Embryonic facial prominence (tissue), 1 donor: ENCODE results near the gene LTBR.
A peak's percentile ranks its signal among the peaks of the same experiment; 100 is the strongest.

ENCODE experiments used
- DNase-seq: peaks from one replicate; pipeline ENCODE4 v3.0.0-alpha.2; 2016; ENCODE audit errors: extremely low spot score

The LTBR gene

DNA sequence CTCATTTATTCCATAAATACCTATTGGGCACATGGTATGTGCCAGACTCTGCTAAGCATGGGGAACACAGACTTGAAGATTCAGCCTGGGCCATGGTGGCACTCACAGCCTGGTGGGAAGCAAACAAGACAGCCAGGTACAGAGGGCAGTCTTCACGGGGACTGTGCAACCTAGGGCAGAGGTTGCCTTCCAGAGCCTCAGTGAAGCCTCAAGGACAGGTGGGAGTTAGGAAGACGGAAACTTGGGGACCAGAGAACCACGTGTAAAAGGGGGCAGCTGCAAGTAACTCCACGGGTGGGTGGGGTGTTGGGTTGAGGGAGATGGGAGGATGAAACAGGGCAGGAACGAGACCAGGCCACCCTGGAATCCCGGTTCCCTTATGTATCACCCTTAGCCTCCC lies 980 bp upstream of the LTBR start:
- no peak for DNase-seq

DNA sequence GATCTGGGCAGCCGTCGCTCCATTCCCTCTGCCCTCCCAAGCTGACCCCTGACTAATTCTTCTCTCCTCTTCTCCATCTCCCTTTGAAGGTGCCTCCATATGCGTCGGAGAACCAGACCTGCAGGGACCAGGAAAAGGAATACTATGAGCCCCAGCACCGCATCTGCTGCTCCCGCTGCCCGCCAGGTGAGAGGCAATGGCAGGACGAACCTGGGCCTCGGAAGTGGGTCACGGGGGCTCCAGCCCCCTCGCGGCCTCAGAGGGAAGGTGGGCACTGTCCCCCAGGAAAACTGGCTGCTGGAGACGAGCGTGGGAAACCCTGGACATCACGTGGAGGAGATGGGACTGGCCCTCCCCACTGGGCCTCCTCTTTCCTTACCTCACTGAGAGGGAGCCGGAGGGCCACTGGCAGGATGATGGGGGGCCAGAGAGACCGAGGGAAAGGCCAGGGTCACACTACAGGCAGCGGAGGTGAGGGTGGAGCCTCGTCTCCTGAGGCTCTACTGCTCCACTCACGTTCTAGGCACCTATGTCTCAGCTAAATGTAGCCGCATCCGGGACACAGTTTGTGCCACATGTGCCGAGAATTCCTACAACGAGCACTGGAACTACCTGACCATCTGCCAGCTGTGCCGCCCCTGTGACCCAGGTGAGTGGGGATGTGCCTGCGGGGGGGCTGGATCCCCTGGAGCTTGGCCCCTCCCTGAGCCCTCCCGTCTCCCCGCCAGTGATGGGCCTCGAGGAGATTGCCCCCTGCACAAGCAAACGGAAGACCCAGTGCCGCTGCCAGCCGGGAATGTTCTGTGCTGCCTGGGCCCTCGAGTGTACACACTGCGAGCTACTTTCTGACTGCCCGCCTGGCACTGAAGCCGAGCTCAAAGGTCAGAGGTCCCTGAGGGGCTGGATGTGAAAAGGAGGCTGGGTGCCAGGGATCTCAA lies 806 bp downstream of the LTBR start:
- no peak for DNase-seq

DNA sequence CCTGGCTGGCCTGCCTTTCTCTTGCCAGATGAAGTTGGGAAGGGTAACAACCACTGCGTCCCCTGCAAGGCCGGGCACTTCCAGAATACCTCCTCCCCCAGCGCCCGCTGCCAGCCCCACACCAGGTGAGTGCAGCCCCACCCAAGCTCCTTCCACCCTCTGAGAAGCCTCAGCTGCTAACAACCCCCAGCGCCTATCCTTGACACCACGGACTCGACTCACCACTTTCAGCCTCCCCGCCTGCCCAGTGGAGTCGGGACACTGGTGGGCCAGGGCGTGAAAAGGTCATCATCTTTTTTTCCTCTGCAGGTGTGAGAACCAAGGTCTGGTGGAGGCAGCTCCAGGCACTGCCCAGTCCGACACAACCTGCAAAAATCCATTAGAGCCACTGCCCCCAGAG lies 2.1 kb downstream of the LTBR start:
- DNase-seq, result no peak

DNA sequence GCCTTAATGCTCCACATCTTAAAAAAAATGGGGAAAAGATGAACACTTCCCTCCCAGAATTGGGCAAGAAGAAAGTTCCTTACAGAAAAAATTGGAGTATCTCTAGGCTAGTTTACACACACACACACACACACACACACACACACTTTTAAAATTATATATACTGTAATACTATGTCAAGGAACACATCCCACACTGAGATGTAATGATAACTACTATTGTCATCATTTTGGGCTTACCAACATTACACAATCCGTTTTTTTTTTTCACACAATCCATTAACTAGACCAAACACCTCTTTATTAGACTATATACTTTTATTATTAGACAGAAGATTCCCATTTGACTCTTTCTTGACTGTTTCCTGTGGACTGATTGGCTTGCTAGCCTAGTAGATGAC lies 2.5 kb downstream of the LTBR start:
- DNase-seq, result no peak

DNA sequence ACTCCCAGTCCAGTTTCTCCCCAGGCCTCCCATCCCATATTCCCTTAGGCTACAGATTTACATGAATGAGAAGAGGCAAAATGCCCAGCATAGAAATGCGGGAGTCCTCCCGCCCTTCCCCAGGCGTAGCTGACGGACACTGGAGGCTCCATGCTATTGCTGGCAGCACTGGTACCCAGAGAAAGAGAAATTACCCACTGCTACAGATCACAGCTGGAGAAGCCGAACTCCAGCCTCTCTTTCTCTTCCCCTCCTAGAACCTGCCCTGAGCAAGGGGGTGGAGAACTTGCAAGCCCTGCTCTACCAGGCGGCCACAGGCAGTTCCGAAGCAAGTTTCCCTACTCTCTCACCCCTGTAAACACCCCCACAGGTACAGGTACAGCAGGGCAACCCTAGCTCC lies 3.6 kb downstream of the LTBR start:
- DNase-seq, result no peak

DNA sequence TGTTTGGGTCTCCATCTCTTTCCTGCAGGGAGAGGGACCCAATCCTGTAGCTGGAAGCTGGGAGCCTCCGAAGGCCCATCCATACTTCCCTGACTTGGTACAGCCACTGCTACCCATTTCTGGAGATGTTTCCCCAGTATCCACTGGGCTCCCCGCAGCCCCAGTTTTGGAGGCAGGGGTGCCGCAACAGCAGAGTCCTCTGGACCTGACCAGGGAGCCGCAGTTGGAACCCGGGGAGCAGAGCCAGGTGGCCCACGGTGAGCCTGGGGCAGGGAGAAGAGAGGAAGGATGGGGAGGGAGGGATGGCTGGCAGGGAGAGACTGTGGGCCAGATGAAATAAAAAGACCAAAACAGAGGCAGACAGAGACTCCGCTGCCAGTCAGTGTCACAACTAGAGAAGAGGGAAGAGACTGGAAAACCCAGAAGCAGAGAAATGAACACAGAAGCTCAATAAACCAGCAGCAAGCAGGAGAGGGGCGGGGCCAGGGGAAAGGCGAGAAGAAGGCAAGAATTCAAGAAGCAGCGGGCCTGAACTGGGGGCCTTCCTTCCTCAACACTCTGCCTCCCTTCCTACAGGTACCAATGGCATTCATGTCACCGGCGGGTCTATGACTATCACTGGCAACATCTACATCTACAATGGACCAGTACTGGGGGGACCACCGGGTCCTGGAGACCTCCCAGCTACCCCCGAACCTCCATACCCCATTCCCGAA lies 6.3 kb downstream of the LTBR start:
- DNase-seq, result no peak

DNA sequence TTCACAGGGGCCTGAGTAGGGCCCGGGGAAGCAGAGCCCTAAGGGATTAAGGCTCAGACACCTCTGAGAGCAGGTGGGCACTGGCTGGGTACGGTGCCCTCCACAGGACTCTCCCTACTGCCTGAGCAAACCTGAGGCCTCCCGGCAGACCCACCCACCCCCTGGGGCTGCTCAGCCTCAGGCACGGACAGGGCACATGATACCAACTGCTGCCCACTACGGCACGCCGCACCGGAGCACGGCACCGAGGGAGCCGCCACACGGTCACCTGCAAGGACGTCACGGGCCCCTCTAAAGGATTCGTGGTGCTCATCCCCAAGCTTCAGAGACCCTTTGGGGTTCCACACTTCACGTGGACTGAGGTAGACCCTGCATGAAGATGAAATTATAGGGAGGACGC lies 7.1 kb downstream of the LTBR start:
- no peak for DNase-seq

DNA sequence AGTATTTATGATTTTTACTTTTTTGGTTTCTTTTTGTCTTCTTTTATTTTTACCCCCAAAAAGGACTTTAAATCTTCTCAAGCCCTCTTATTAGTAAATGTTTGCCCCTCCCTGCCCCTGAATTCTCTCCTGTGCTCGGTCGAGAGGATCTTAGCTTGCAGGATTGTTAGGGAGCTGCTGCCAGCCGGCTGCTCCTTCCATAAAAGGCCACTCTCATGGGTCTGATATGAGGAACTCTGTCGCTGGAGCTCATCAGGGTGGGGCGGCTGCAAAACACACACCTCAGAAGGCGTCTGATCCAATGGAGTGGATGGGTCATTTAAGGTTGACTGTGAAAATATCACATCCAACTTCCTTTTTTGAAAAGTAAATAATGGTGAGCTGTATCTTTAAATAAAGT lies 8.5 kb downstream of the LTBR start:
- no peak for DNase-seq

DNA sequence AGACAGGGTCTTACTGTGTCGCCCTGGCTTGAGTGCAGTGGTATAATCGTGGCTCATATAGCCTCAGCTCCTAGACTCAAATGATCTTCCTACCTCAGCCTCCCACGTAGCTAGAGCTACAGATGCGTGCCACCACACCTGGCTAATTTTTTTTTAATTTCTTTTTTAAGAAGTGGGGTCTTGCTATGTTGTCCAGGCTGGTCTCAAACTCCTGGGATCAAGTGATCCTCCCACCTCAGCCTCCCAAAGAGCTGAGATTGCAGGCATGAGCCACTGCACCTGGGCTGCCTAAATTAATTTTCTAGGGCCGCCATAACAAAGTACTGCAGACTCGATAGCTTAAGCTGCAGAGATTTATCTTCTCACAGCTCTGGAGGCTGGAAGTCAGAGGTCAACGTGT lies 9.1 kb downstream of the LTBR start:
- no peak for DNase-seq

DNA sequence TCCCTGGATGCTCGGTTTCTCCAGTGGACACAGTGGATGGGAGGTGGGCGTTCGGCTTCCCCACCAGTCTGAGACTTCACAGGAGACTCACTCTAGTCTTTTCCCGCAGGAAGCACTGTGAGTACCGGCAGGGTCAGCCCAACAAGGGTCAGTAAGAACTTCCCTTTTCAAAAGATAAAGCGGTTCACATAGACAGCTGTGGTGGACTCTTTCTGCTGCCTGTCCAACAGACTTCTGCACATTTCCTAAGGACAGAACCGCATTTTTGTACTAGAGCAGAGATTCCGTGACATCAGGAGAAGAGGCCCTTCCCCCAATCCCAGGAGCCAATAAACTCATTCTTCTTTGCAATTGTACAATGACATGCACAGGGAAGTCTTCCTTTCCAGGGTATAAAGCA lies 10.4 kb downstream of the LTBR start:
- no peak for DNase-seq

DNA sequence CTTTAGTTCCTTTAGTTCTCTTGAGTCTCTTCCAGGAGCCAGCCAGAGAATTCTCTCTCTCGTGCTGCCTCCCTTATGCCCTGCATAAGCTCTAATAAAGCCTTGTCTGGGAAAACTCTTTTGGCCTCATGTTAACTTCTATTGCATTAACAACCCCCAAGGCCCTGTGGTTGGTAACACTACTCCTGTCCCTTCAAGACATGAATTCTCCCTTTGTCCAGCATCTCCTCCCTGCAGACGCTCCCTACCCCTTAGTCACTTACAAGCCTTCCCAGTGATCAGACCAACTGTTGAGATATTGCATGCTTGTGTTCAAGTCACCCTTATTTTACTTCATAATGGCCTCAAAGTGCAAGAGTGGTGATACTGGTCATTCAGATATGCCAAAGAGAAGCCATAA lies 12.1 kb downstream of the LTBR start:
- no peak for DNase-seq

DNA sequence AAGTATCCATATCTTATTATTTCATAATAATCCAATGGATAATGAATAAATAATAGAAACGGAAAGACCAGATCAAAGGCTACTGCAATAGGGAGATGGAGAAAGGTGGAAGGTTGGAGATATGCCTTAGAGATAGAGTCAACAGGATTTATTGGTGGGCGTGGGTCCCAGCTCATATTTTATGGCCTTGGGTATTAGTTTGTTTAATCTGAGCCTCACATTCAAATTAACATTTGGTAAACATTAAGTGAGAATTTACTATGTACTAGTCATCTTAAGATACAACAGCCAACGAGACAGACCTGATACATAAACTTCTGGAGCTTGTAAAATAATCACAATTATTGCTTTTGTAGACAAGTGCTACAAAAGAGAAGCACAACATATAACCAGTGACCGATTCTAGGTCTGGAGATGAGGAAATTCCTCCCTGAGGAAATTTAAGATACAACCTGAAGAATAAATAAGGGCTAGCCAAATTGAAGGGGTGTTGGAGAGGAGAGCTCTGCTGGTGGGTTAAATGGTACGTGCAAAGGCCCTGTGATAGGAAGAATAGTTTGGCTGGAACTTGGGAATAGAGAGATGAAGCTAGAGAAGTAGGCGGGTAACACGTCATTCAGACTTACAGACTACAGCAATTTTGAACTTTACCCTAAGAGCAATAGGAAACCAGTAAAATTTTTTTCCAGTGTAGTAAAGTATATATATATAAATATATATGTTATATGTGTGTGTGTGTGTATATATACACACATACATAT lies 16.1 kb downstream of the LTBR start:
- DNase-seq, result no peak

DNA sequence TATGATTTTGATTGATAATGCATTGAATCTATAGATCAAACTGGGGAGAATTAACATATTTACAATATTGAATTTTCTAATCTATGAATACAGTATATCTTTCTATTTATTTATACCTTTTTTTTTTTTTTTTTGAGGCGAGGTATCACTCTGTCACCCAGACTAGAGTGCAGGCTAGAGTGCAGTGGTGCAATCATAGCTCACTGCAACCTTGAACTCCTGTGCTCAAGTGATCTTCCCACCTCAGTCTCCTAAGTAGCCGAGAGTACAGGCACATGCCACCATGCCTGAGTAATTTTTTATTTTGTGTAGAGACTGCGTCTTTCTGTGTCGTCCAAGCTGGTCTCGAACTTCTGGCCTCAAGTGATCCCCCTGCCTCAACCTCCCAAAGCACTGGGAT lies 20.4 kb downstream of the LTBR start:
- no peak for DNase-seq

DNA sequence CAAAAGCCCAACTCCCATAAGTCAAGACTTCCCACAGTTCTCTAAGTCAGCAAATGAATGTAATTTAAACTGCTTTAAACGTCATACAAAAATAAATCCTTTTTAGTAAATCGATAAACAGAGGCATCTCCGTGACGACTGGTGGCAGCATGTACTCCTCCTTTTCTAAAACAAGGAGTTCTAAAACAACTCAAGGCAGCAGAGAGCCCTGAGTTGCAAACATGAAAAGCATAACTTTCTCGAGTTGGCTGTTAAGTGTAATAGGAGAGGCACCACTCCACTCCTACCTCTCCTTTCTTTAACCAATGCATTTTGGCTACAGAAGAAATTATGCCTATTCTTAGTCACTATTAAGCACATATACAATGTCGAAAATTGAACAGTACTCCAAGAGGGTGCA lies 22.0 kb downstream of the LTBR start:
- no peak for DNase-seq

DNA sequence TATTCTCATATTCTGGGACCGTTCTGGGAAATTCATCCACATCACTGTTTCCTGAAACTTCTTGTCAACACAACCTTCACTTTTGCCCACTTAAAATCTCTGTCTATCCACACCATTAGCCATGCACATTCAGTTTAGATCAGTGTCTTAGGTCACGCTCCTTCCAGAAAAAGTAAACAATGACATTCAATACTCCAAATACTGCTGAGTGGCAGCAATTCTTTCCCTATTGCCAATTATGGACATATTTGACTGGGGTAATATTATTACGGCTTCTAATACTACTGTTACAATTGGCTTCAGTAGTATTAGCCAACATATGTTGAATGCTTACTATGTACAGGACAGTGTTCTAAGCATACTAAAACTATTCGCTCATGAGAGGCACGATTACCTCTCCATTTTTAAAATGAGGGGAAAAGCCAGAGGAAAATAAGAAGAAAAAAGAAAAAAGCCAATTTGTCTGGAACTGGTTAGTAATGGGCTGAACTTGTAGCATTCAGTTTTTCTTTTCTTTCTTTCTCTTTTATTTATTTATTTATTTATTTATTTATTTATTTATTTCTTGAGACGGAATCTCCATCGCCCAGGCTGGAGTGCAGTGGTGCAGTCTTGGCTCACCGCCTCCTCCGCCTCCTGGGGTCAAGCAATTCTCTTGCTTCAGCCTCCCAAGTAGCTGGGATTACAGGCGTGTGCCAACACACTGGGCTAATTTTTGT lies 23.4 kb downstream of the LTBR start:
- DNase-seq, result no peak

DNA sequence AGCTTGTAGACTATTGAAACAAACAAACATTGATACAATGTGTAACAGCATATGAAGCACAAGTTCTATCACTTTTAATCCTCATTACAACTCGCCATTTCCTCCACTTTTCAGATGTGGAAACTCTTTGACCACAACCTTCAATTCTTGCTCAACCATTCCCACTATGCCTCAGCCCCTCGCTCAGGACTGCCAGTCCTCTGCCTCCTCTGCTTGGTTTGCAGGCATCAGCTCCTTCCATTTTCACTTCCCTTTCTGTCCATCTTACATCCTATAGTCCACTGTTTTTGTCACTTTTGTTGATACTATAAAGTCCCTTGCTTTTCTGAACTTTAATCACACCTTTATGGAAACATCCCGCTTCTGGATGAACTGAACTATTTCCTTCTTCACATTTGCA lies 32.6 kb downstream of the LTBR start:
- DNase-seq, result no peak

DNA sequence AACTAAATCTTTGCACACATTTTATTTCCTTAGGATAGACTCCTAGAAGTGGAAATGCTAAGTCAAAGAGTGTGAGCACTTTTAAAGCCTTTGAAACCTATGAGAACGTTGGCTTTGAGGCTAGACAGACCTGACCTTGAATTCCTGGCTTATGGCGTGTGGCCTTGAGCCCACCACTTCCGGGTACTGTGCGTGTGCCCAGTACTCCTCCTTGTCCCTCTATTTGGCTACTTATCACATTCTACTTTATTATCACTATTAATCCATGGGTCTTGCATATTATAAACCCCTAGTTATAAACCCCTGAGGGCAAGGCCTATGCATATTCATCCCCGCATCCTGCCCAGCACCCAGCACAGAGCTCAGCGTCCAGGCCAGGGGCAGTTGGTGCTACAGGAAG lies 34.8 kb downstream of the LTBR start:
- no peak for DNase-seq

DNA sequence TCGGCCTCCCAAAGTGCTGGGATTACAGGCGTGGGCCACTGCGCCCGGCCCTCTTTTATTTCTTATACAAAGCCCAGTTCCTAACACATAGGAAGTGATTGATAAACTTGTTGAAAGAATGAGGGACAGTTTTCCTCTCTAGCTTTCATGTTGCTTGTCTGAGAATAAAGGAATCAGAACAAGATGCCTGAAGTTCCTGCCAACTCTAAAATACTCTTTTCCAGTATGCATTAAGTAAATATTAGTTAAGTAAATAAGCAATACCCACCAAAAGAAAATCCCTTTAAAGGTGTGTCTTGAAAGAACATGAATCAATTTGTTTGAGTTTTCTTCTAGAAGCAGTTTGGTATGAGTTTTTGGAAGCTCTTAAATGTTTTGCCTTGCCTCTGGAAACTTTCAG lies 36.4 kb downstream of the LTBR start:
- no peak for DNase-seq

DNA sequence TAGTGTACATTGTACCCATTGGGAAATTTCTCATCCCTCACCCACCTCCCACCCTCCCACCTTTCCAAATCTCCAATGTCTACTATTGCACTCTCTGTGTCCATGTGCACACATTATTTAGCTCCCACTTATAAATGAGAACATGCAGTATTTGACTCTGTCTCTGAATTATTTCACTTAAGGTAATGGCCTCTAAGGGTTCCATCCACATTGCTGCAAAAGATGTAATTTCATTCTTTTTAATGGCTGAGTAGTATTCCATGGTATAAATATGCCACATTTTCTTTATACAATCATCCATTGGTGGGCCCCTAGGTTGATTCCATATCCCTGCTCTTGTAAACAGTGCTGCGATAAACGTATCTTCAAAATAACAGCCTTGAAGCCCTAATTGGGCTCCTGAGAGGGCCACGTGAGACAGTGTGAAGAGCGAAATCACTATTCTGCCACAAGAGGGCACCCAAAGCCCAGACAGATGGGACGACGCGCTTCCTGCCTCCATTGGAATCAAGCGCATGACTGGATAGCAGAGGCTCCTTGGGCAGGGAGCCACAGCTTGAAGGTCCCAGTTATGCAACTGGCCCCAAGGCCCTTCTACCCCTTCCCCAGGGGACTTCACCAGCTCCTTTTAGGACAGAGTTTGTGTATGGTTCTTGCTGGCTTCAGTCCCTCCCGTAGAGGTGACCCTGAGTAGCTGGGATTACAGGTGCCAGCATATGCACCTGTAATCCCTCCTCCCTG lies 39.5 kb downstream of the LTBR start:
- peak; percentile 39 for DNase-seq

DNA sequence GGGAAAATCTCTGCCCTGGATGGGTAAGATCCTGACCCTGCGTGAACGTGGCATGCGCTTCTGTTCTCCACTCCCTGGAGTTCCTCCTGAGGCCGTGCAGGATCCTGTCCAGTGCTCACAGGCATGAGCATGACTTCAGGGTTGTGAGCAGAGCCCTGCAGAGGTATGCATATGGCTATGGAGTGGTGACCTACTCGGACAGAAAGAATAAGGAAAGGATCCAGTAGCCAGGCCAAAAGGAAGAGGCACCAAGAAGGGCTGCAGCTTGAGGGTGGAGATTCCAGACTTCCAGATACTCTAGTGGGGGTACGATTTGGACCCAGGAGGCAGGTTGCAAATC lies 40.0 kb downstream of the LTBR start:
- DNase-seq, result no peak

DNA sequence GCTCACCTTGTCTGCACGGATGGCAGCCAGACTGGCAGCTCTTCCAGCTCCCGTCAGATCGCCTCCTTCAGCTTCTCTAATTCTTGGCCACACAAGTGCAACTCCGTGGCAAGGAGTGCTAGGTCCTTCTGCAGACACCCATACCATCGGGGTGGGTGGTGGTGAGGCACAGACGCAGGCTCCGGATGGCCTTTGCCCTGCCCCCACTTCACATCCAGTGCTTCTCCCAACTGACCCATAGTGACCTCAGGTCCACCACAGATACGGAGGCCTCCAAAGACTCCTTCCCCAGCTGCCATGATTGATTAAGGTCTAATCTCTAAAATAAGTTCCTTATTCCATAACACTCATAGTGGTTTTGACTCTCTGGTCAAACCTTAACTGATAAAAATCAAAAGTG lies 40.9 kb downstream of the LTBR start:
- no peak for DNase-seq
